ENCODE results near the gene IGF1R. TPM values are rescaled to one million over a fixed set of nuclear protein-coding genes. Genes with fewer than 3 reads are reported as not detected.
A peak's percentile ranks its signal among the peaks of the same experiment; 100 is the strongest.

Gene IGF1R
- total and polyA plus RNA-seq, 4 donors = 17.6 to 34.8 (median 21.0) TPM

GRCh38 chr15:98678484-98678883, 30.1 kb downstream of the IGF1R start:
- H3K27ac ChIP-seq (ENCODE audit: low read depth, low read length) = no peak overlapping the region
- no peak for DNase-seq (ENCODE audit: low read depth in 4 of 6, low spot score in 6 of 6)
- H3K36me3 ChIP-seq (ENCODE audit: control insufficient read depth, insufficient read depth, low read length) = no peaks in the 10 kb centered on the region
- H3K9me3 ChIP-seq (ENCODE audit: control insufficient read depth, insufficient read depth, low read length) = no peaks in the 10 kb centered on the region
- no peak overlapping the region for H3K4me3 ChIP-seq (ENCODE audit: low read depth, low read length)
- no peaks in the 10 kb centered on the region for H3K4me1 ChIP-seq (ENCODE audit: control insufficient read depth, insufficient read depth, low read length)
- 100% methylated on average over 3 of the region's 7 CpGs for WGBS (ENCODE audit: insufficient coverage)
- no peaks in the 10 kb centered on the region for H3K27me3 ChIP-seq (ENCODE audit: control insufficient read depth, insufficient read depth, low read length)

GRCh38 chr15:98681061-98681460, 32.7 kb downstream of the IGF1R start:
- Histone ChIP-seq H3K36me3 (ENCODE audit: control insufficient read depth, insufficient read depth, low read length) (no peaks in the 10 kb centered on the region), H3K4me1 (ENCODE audit: control insufficient read depth, insufficient read depth, low read length) (peaks cover 4% of the 10 kb centered on the region), H3K27me3 (ENCODE audit: control insufficient read depth, insufficient read depth, low read length) (no peaks in the 10 kb centered on the region), H3K27ac (ENCODE audit: low read depth, low read length) (no peak overlapping the region), H3K9me3 (ENCODE audit: control insufficient read depth, insufficient read depth, low read length) (no peaks in the 10 kb centered on the region), H3K4me3 (ENCODE audit: low read depth, low read length) (no peak overlapping the region)
- DNase-seq (ENCODE audit: low read depth in 4 of 6, low spot score in 6 of 6) = no peak
- WGBS (ENCODE audit: insufficient coverage) = 99% methylated on average over 5 of the region's 7 CpGs

- Histone ChIP-seq H3K36me3 (ENCODE audit: control insufficient read depth, insufficient read depth, low read length) (no peaks in the 10 kb centered on the region), H3K4me3 (ENCODE audit: low read depth, low read length) (no peak overlapping the region), H3K27ac (ENCODE audit: low read depth, low read length) (no peak overlapping the region), H3K4me1 (ENCODE audit: control insufficient read depth, insufficient read depth, low read length) (peaks cover 7% of the 10 kb centered on the region), H3K27me3 (ENCODE audit: control insufficient read depth, insufficient read depth, low read length) (no peaks in the 10 kb centered on the region), H3K9me3 (ENCODE audit: control insufficient read depth, insufficient read depth, low read length) (no peaks in the 10 kb centered on the region)
- DNase-seq (ENCODE audit: low read depth in 4 of 6, low spot score in 6 of 6) = no peak
- 76% methylated on average over 6 of the region's 9 CpGs for WGBS (ENCODE audit: insufficient coverage)
Measured at GRCh38 chr15:98682992-98683701, 34.8 kb downstream of the IGF1R start.

DNA sequence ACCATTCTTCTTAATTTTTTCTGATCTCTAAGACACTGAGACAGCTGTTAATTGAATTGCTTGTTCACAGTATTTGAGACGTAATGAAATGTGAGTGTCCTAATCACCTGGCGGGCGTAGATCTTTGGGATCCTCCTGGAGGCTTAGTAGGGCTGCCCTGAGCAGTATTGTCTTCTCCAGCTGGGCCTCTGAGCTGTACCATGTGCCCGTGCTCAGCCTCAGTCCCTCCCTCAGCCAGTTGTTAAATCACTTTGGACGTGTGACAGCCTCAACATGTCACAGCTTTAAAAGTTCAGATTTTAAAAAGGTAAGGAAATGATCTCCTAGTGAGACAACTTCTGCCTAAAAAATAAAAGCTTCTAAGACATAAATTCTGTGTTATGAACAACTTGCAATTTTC, 35.5 kb downstream of the IGF1R start:
- Histone ChIP-seq H3K4me1 (ENCODE audit: control insufficient read depth, insufficient read depth, low read length) (peaks cover 7% of the 10 kb centered on the region), H3K36me3 (ENCODE audit: control insufficient read depth, insufficient read depth, low read length) (no peaks in the 10 kb centered on the region), H3K27ac (ENCODE audit: low read depth, low read length) (no peak overlapping the region), H3K9me3 (ENCODE audit: control insufficient read depth, insufficient read depth, low read length) (no peaks in the 10 kb centered on the region), H3K4me3 (ENCODE audit: low read depth, low read length) (no peak overlapping the region), H3K27me3 (ENCODE audit: control insufficient read depth, insufficient read depth, low read length) (no peaks in the 10 kb centered on the region)
- DNase-seq (ENCODE audit: low read depth in 4 of 6, low spot score in 6 of 6) = no peak
- 70% methylated on average over 3 of the region's 5 CpGs for WGBS (ENCODE audit: insufficient coverage)

DNA sequence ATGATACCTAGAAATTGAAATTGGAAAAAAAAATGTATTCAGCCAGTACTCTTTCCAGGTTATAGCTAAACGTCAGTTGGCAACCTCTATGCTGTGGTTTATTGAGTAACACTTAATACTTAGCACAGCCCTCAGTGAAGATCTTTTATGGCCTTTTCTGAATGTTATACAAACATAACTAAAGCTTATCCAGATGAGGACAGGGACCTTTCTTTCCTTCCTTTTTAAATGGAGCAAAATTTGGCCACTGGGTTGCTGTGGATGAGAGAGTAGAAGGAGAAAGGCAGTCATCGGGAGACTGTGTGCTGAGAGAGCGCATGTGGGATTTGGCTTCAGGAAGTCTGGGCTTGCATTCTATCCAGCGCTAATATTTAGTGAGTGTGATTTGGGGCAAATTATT, 36.1 kb downstream of the IGF1R start:
- no peaks in the 10 kb centered on the region for H3K36me3 ChIP-seq (ENCODE audit: control insufficient read depth, insufficient read depth, low read length)
- no peak overlapping the region for H3K27ac ChIP-seq (ENCODE audit: low read depth, low read length)
- H3K4me1 ChIP-seq (ENCODE audit: control insufficient read depth, insufficient read depth, low read length) = peaks cover 7% of the 10 kb centered on the region
- H3K9me3 ChIP-seq (ENCODE audit: control insufficient read depth, insufficient read depth, low read length) = no peaks in the 10 kb centered on the region
- peak in 1 of 6 donors; percentile 22 for DNase-seq (ENCODE audit: low read depth in 4 of 6, low spot score in 6 of 6)
- 40% methylated on average over 2 of the region's 4 CpGs for WGBS (ENCODE audit: insufficient coverage)
- H3K27me3 ChIP-seq (ENCODE audit: control insufficient read depth, insufficient read depth, low read length) = no peaks in the 10 kb centered on the region
- no peak overlapping the region for H3K4me3 ChIP-seq (ENCODE audit: low read depth, low read length)

DNA sequence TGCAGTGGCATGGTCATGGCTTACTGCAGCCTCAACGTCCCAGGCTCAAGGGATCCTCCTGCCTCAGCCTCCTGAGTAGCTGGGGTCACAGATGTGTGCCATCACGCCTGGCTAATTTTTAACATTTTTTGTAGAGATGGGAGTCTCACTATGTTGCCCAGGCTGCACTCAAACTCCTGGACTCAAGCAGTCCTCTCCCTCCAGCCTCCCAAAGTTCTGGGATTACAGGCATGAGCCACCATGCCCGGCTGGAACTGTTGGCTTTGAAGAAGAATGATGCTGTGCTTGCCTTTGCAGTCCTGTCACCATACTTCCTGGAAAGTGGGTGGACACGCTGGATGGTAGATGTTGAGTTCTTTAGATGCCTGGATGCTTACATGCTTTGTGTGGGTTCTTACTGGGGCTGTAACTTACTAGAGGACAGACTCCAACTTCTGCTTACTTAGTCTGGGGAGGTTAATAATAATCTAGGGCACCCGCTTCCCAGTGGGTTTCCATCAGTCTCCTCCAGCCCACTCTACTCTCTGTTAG, 36.7 kb downstream of the IGF1R start:
- Histone ChIP-seq H3K27ac (ENCODE audit: low read depth, low read length) (no peak overlapping the region), H3K4me1 (ENCODE audit: control insufficient read depth, insufficient read depth, low read length) (peaks cover 7% of the 10 kb centered on the region), H3K36me3 (ENCODE audit: control insufficient read depth, insufficient read depth, low read length) (no peaks in the 10 kb centered on the region), H3K27me3 (ENCODE audit: control insufficient read depth, insufficient read depth, low read length) (no peaks in the 10 kb centered on the region), H3K9me3 (ENCODE audit: control insufficient read depth, insufficient read depth, low read length) (no peaks in the 10 kb centered on the region), H3K4me3 (ENCODE audit: low read depth, low read length) (no peak overlapping the region)
- no peak for DNase-seq (ENCODE audit: low read depth in 4 of 6, low spot score in 6 of 6)
- WGBS (ENCODE audit: insufficient coverage) = 96% methylated on average over 3 of the region's 5 CpGs

GRCh38 chr15:98686983-98687382, 38.6 kb downstream of the IGF1R start:
- Histone ChIP-seq H3K4me1 (ENCODE audit: control insufficient read depth, insufficient read depth, low read length) (peaks cover 7% of the 10 kb centered on the region), H3K27ac (ENCODE audit: low read depth, low read length) (no peak overlapping the region), H3K4me3 (ENCODE audit: low read depth, low read length) (no peak overlapping the region), H3K9me3 (ENCODE audit: control insufficient read depth, insufficient read depth, low read length) (no peaks in the 10 kb centered on the region), H3K27me3 (ENCODE audit: control insufficient read depth, insufficient read depth, low read length) (no peaks in the 10 kb centered on the region), H3K36me3 (ENCODE audit: control insufficient read depth, insufficient read depth, low read length) (no peaks in the 10 kb centered on the region)
- WGBS (ENCODE audit: insufficient coverage) = 84% methylated on average over 5 of the region's 5 CpGs
- DNase-seq (ENCODE audit: low read depth in 4 of 6, low spot score in 6 of 6) = no peak

DNA sequence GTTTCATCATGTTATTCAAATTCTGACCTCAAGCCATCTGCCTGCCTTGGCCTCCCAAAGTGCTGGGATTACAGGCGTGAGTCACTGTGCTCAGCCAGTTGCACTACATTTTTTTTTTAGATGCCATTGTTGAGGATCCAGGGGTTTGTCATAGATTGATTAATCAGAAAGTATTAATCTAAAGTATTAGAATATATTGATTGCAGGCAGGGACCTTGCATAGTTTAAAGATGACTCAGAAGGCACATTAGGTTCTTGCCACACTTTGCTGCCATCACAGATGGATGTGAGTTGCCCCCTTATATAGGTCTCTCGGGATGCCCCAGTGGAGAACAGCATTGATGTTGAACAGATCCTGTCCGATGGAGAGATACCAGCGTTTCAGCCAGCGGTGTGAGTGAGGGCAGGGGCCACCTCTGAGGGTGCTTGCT, 41.1 kb downstream of the IGF1R start:
- no peaks in the 10 kb centered on the region for H3K36me3 ChIP-seq (ENCODE audit: control insufficient read depth, insufficient read depth, low read length)
- peaks cover 15% of the 10 kb centered on the region for H3K4me1 ChIP-seq (ENCODE audit: control insufficient read depth, insufficient read depth, low read length)
- no peak overlapping the region for H3K27ac ChIP-seq (ENCODE audit: low read depth, low read length)
- DNase-seq (ENCODE audit: low read depth in 4 of 6, low spot score in 6 of 6) = no peak
- H3K4me3 ChIP-seq (ENCODE audit: low read depth, low read length) = no peak overlapping the region
- H3K27me3 ChIP-seq (ENCODE audit: control insufficient read depth, insufficient read depth, low read length) = no peaks in the 10 kb centered on the region
- 95% methylated on average over 4 of the region's 5 CpGs for WGBS (ENCODE audit: insufficient coverage)
- H3K9me3 ChIP-seq (ENCODE audit: control insufficient read depth, insufficient read depth, low read length) = no peaks in the 10 kb centered on the region

GRCh38 chr15:98690272-98690950, 42.1 kb downstream of the IGF1R start:
- Histone ChIP-seq H3K27me3 (ENCODE audit: control insufficient read depth, insufficient read depth, low read length) (no peaks in the 10 kb centered on the region), H3K36me3 (ENCODE audit: control insufficient read depth, insufficient read depth, low read length) (no peaks in the 10 kb centered on the region), H3K4me1 (ENCODE audit: control insufficient read depth, insufficient read depth, low read length) (peaks cover 19% of the 10 kb centered on the region), H3K4me3 (ENCODE audit: low read depth, low read length) (no peak overlapping the region), H3K9me3 (ENCODE audit: control insufficient read depth, insufficient read depth, low read length) (no peaks in the 10 kb centered on the region), H3K27ac (ENCODE audit: low read depth, low read length) (no peak overlapping the region)
- WGBS (ENCODE audit: insufficient coverage) = no CpG with 5 or more reads among the region's 6 CpGs
- DNase-seq (ENCODE audit: low read depth in 4 of 6, low spot score in 6 of 6) = no peak

GRCh38 chr15:98692213-98692612, 43.9 kb downstream of the IGF1R start:
- DNase-seq (ENCODE audit: low read depth in 4 of 6, low spot score in 6 of 6) = no peak
- Histone ChIP-seq H3K4me3 (ENCODE audit: low read depth, low read length) (no peak overlapping the region), H3K27ac (ENCODE audit: low read depth, low read length) (no peak overlapping the region), H3K9me3 (ENCODE audit: control insufficient read depth, insufficient read depth, low read length) (no peaks in the 10 kb centered on the region), H3K4me1 (ENCODE audit: control insufficient read depth, insufficient read depth, low read length) (peaks cover 19% of the 10 kb centered on the region), H3K36me3 (ENCODE audit: control insufficient read depth, insufficient read depth, low read length) (no peaks in the 10 kb centered on the region), H3K27me3 (ENCODE audit: control insufficient read depth, insufficient read depth, low read length) (no peaks in the 10 kb centered on the region)
- 73% methylated on average over 2 of the region's 2 CpGs for WGBS (ENCODE audit: insufficient coverage)
